Anterior cingulate cortex (tissue), 58 donors: ENCODE data around the gene PLCB1.
"Not testable (repeated sequence)": the region's sequence is repeated elsewhere in the genome, so short reads cannot be mapped to it uniquely, and the experiment has no call there.

ENCODE experiments used
- DNase-seq, 58 donors: peaks; one replicate each; lab custom pipeline; 2025; lab: John Stamatoyannopoulos, UW

PLCB1 gene

GRCh38 chr20:8569766-8570165, 437.7 kb downstream of the PLCB1 start:
- DNase-seq: no peak

DNA sequence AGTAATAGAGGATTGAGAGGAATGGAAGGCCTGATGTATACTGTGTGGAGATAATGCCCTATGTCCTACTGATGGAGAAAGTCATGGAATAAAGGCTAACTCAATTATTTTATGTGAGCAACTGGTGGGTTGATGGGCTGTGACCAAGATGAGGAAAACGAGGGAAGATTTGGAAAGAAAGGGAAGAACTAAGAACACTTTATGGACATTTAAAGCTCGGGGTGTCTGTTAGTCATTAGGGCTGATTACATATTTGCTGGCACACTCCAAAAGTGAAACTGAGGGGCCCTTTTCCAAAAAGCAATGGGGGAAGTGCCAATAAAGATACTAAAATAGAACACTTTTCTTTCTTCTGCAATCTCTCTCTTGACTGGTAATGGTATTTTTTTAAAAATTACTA, 439.5 kb downstream of the PLCB1 start:
- no peak for DNase-seq

- no peak for DNase-seq
Observed at GRCh38 chr20:8573686-8574085, 441.6 kb downstream of the PLCB1 start.

GRCh38 chr20:8575114-8575513, 443.0 kb downstream of the PLCB1 start:
- DNase-seq: no peak

GRCh38 chr20:8578161-8578865, 446.2 kb downstream of the PLCB1 start:
- DNase-seq: no peak

DNA sequence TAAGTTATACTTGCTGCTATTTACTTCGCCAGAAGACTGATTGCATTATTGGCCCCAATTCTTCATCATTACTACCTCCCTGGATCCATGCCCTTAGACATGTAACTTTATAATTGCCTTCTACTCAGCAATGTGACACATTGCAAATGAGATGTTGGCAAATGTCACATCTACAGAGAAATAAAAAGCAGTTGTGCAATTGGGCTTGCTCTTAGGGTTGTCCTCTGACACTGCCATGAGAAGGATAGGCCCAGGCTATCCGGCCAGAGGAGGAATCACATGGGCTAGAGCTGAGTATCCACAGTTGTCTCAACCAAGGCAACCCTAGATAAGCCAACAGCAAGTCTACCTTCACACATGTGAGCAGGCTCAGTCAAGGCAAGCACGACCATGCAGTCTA, 447.0 kb downstream of the PLCB1 start:
- no peak for DNase-seq

DNA sequence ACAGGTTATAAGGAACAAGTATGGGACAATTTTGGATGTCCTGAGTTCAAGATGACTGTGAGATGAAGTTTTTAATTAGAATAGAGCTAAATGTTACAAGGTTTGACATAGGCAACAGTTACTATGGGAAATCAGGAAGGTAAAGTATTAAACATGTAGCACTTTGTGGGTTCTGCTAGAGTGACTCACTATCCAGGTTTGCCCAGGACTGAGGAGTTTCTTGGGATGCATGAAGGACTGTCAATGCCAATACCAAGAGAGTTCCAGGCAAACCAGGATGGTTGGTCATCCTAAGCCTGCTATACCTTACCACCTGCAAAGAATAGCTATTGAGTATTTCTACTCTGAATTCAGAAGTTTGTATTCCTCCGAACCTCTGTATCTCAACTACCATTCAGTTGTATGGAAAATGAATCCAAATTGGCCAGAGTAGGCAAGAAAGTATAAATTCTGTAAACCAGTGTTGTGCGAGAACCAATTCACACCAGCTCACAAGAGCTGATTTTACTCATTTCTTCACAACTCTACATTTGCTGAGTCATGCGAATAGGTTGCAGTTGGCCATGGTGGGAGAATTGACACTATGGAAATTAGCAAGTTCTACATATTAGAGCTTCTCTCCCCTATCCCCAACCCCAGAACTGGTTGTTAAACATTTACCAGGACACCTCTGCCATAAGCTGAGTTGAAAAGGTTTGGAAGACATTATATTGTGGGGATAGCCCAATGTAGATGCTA, 449.5 kb downstream of the PLCB1 start:
- no peak for DNase-seq

GRCh38 chr20:8583012-8583565, 451.0 kb downstream of the PLCB1 start:
- DNase-seq: no peak

DNA sequence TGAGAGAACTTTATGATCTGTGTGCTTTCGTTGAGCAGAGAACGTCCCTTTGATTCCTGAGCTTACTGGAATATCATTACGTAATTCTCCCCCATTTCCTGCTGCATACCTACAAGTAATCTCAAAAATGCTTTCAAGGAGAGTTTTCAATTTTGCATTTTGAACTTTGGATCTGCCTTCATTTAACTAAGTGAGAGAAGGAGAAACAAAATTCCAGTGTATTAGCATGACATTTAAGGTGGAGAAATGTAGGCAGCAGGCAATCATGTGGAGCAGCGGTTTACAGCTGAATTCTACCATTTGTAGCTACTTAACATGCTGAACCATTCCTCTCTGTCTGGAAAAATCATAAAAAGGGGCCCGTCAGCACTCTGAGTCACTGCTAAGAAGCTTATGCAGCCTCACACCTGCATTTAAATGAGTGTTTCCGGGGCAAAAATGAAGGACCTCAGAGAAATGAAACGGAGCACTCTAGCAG, 451.5 kb downstream of the PLCB1 start:
- DNase-seq: peak in 2 of 58 donors; percentile 1 to 13

DNA sequence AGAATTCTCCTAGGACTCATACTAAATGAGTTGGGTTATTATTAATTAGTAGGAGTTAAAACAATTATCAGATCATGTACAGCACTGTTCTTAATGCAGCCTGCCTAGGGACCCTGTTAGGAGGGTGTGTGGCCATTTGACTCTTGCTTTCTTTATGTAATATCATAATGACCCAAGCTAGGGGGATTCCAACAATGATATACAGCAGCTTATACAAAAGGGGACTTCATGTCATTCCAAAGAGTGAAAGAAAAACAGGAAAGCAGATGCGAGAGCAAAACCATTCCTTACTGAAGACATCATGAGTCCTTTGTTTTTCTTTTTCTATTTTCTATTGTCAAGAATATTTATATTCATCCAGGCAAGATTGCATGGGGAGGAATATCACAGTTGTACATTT, 455.2 kb downstream of the PLCB1 start:
- DNase-seq: no peak

DNA sequence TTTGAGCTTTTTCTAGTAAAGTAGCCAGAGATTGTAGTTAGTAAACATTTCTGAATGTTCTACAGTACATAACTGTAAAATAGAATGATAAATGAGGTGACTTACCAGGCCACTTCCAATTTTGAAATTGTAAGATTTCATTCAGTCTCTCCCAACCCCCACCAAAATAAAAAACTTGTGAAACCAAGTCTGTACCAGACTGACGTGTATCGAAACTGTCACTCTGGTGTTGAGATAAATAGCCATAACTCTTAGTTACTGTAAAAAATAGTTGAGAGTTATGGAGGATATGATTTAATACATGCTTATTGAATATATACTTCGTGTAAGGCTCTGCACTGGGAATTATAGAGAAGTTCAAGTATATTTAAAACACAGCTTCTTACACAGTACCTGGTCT, 455.7 kb downstream of the PLCB1 start:
- no peak for DNase-seq

DNA sequence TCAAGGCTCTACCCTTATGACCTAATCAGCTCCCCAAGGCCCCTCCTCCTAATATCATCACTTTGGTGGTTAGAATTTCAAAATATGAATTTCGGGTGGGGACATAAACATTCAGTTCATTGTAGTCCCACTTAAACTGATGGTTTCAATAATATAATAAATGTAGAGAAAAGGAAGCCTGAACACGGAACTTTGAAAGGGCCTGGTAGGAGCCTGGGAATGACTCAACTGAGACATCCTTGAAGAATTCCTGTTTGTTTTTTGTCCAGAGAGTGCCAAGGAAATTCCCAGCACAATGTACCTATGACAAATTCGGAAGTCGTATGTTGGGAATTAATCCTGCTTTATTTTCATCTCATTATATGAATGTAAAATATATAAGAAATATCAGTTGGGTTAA, 457.9 kb downstream of the PLCB1 start:
- no peak for DNase-seq

DNA sequence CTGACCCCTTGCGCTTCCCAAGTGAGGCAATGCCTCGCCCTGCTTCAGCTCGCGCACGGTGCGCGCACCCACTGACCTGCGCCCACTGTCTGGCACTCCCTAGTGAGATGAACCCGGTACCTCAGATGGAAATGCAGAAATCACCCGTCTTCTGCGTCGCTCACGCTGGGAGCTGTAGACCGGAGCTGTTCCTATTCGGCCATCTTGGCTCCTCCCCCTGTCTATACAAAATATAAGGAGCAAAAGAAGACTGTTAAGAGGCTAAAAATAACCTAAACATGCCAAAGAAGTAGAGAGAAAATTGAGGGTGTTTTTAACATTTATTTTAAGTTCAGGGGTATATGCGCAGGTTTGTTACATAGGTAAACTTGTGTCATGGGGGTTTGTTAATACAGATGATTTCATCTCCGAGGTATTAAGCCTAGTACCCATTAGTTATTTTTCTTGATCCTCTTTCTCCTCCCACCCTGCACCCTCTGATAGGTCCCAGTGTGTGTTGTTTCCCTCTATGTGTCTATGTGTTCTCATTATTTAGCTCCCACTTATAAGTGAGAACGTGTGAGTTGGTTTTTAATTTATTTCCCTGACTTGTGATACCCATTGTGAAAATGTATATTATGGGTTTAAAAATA, 469.0 kb downstream of the PLCB1 start:
- not testable (repeated sequence) for DNase-seq

- DNase-seq: no peak
Observed at GRCh38 chr20:8601542-8601912, 469.5 kb downstream of the PLCB1 start.

- no peak for DNase-seq
Observed at GRCh38 chr20:8602389-8603116, 470.5 kb downstream of the PLCB1 start.

- no peak for DNase-seq
Observed at GRCh38 chr20:8608470-8608869, 476.4 kb downstream of the PLCB1 start.

GRCh38 chr20:8616792-8617191, 484.7 kb downstream of the PLCB1 start:
- no peak for DNase-seq

- no peak for DNase-seq
Observed at GRCh38 chr20:8621001-8621400, 488.9 kb downstream of the PLCB1 start.

- DNase-seq: no peak
Observed at GRCh38 chr20:8624046-8624445, 492.0 kb downstream of the PLCB1 start.

GRCh38 chr20:8624616-8625015, 492.6 kb downstream of the PLCB1 start:
- no peak for DNase-seq
